ENCODE results near the gene AP1B1.

The AP1B1 gene

GRCh38 chr22:29314537-29315285 lies 73.7 kb downstream of the AP1B1 start:
- Mint-ChIP-seq H3K9me3 (peaks cover 0 to 3% of the 10 kb centered on the region in 2 donors), H3K36me3 (peaks cover 20 to 22% of the 10 kb centered on the region in 2 donors), H3K27ac (peak overlapping the region; percentile 66), H3K4me3 (peak overlapping the region; percentile 39 to 51), H3K27me3 (peaks cover 39 to 50% of the 10 kb centered on the region in 2 donors), H3K4me1 (peaks cover 29 to 50% of the 10 kb centered on the region in 2 donors)
- ATAC-seq (replicated peaks) = peak in 1 of 2 donors; percentile 4
- DNase-seq = no peak

- peaks cover 0 to 3% of the 10 kb centered on the region in 2 donors for H3K9me3 Mint-ChIP-seq
- H3K4me1 Mint-ChIP-seq = peaks cover 29 to 54% of the 10 kb centered on the region in 2 donors
- ATAC-seq (replicated peaks) (no peak), DNase-seq (no peak)
- peak overlapping the region; percentile 66 for H3K27ac Mint-ChIP-seq
- H3K36me3 Mint-ChIP-seq = peaks cover 20 to 22% of the 10 kb centered on the region in 2 donors
- peaks cover 39 to 57% of the 10 kb centered on the region in 2 donors for H3K27me3 Mint-ChIP-seq
- H3K4me3 Mint-ChIP-seq = peak overlapping the region; percentile 39 to 56
Measured at GRCh38 chr22:29313576-29314466, 74.5 kb downstream of the AP1B1 start.

- H3K4me3 Mint-ChIP-seq = peak overlapping the region in 1 of 2 donors; percentile 56
- ATAC-seq (replicated peaks) (no peak), DNase-seq (no peak)
- H3K27me3 Mint-ChIP-seq = peaks cover 39 to 64% of the 10 kb centered on the region in 2 donors
- peaks cover 17 to 21% of the 10 kb centered on the region in 2 donors for H3K36me3 Mint-ChIP-seq
- H3K9me3 Mint-ChIP-seq = peaks cover 0 to 3% of the 10 kb centered on the region in 2 donors
- peaks cover 27 to 60% of the 10 kb centered on the region in 2 donors for H3K4me1 Mint-ChIP-seq
- no peak overlapping the region for H3K27ac Mint-ChIP-seq
Measured at GRCh38 chr22:29313126-29313575, 75.2 kb downstream of the AP1B1 start.

GRCh38 chr22:29312218-29313125 lies 75.9 kb downstream of the AP1B1 start:
- no peak for ATAC-seq (replicated peaks)
- Mint-ChIP-seq H3K27me3 (peaks cover 43 to 70% of the 10 kb centered on the region in 2 donors), H3K9me3 (peaks cover 0 to 3% of the 10 kb centered on the region in 2 donors), H3K36me3 (peaks cover 14% of the 10 kb centered on the region in 2 donors), H3K27ac (peak overlapping the region; percentile 9), H3K4me1 (peaks cover 27 to 63% of the 10 kb centered on the region in 2 donors), H3K4me3 (peak overlapping the region in 1 of 2 donors; percentile 56)
- no peak for DNase-seq

- DNase-seq (no peak), ATAC-seq (replicated peaks) (no peak)
- Mint-ChIP-seq H3K27ac (peak overlapping the region; percentile 42), H3K9me3 (peaks cover 0 to 3% of the 10 kb centered on the region in 2 donors), H3K36me3 (peaks cover 5 to 6% of the 10 kb centered on the region in 2 donors), H3K4me3 (no peak overlapping the region), H3K4me1 (peaks cover 28 to 64% of the 10 kb centered on the region in 2 donors), H3K27me3 (peaks cover 43 to 67% of the 10 kb centered on the region in 2 donors)
Measured at GRCh38 chr22:29311464-29312217, 76.7 kb downstream of the AP1B1 start.

- Mint-ChIP-seq H3K36me3 (peaks cover 0 to 2% of the 10 kb centered on the region in 2 donors), H3K4me3 (no peak overlapping the region), H3K27ac (peak overlapping the region; percentile 42), H3K27me3 (peaks cover 43 to 67% of the 10 kb centered on the region in 2 donors), H3K9me3 (peaks cover 0 to 3% of the 10 kb centered on the region in 2 donors), H3K4me1 (peaks cover 29 to 64% of the 10 kb centered on the region in 2 donors)
- DNase-seq (peak; percentile 68), ATAC-seq (replicated peaks) (peak; percentile 61 to 62)
Measured at GRCh38 chr22:29310863-29311339, 77.5 kb downstream of the AP1B1 start.

- DNase-seq (no peak), ATAC-seq (replicated peaks) (peak in 1 of 2 donors; percentile 7)
- H3K27me3 Mint-ChIP-seq = peaks cover 47 to 72% of the 10 kb centered on the region in 2 donors
- H3K9me3 Mint-ChIP-seq = peaks cover 0 to 3% of the 10 kb centered on the region in 2 donors
- H3K4me3 Mint-ChIP-seq = no peak overlapping the region
- peak overlapping the region; percentile 42 for H3K27ac Mint-ChIP-seq
- H3K4me1 Mint-ChIP-seq = peaks cover 31 to 70% of the 10 kb centered on the region in 2 donors
- peaks cover 0 to 2% of the 10 kb centered on the region in 2 donors for H3K36me3 Mint-ChIP-seq
Measured at GRCh38 chr22:29310065-29310862, 78.1 kb downstream of the AP1B1 start.

- Mint-ChIP-seq H3K4me3 (peak overlapping the region in 1 of 2 donors; percentile 8), H3K9me3 (peaks cover 0 to 3% of the 10 kb centered on the region in 2 donors), H3K27me3 (peaks cover 50 to 75% of the 10 kb centered on the region in 2 donors), H3K27ac (no peak overlapping the region), H3K36me3 (no peaks in the 10 kb centered on the region), H3K4me1 (peaks cover 32 to 71% of the 10 kb centered on the region in 2 donors)
- ATAC-seq (replicated peaks) (no peak), DNase-seq (no peak)
Measured at GRCh38 chr22:29309332-29310064, 78.9 kb downstream of the AP1B1 start.

- DNase-seq (no peak), ATAC-seq (replicated peaks) (no peak)
- no peaks in the 10 kb centered on the region for H3K36me3 Mint-ChIP-seq
- no peak overlapping the region for H3K4me3 Mint-ChIP-seq
- peaks cover 0 to 3% of the 10 kb centered on the region in 2 donors for H3K9me3 Mint-ChIP-seq
- H3K27me3 Mint-ChIP-seq = peaks cover 47 to 72% of the 10 kb centered on the region in 2 donors
- H3K27ac Mint-ChIP-seq = no peak overlapping the region
- peaks cover 25 to 70% of the 10 kb centered on the region in 2 donors for H3K4me1 Mint-ChIP-seq
Measured at GRCh38 chr22:29308791-29309262, 79.5 kb downstream of the AP1B1 start.

- H3K4me3 Mint-ChIP-seq = peak overlapping the region in 1 of 2 donors; percentile 74
- peaks cover 41 to 66% of the 10 kb centered on the region in 2 donors for H3K27me3 Mint-ChIP-seq
- peaks cover 0 to 2% of the 10 kb centered on the region in 2 donors for H3K9me3 Mint-ChIP-seq
- H3K4me1 Mint-ChIP-seq = peaks cover 25 to 70% of the 10 kb centered on the region in 2 donors
- no peaks in the 10 kb centered on the region for H3K36me3 Mint-ChIP-seq
- no peak overlapping the region for H3K27ac Mint-ChIP-seq
- ATAC-seq (replicated peaks) (no peak), DNase-seq (no peak)
Measured at GRCh38 chr22:29308148-29308790, 80.1 kb downstream of the AP1B1 start.

GRCh38 chr22:29307596-29308147 lies 80.7 kb downstream of the AP1B1 start:
- Mint-ChIP-seq H3K27me3 (peaks cover 36 to 60% of the 10 kb centered on the region in 2 donors), H3K27ac (no peak overlapping the region), H3K36me3 (no peaks in the 10 kb centered on the region), H3K9me3 (no peaks in the 10 kb centered on the region), H3K4me1 (peaks cover 22 to 66% of the 10 kb centered on the region in 2 donors), H3K4me3 (peak overlapping the region; percentile 74 to 76)
- no peak for DNase-seq
- no peak for ATAC-seq (replicated peaks)
